ENCODE data around the gene GART.

- TF ChIP-seq EZH2 (IDR thresholded peaks at IDR 0.05) (no peak), SP1 (IDR thresholded peaks at IDR 0.05; ENCODE audit: low read depth) (no peak), POLR2AphosphoS5 (IDR thresholded peaks at IDR 0.05; ENCODE audit: low read depth, low read length) (no peak)
These were observed 24.6 kb upstream of the GART start for GRCh38 chr21:33566514-33566913.

All from HCT116 (cell line).